ENCODE measurements around the gene RBPJ. TPM values are rescaled to one million over a fixed set of nuclear protein-coding genes. Genes with fewer than 3 reads are reported as not detected.

Gene RBPJ
- total and polyA plus RNA-seq, 2 of the 8 experiments (the other 6 are each of a cell fraction or from before 2014, with no cell fraction given): 65.5 to 217 TPM

GRCh38 chr4:26425953-26426352, 105.1 kb downstream of the RBPJ start:
- Histone ChIP-seq H4K91ac (replicated peaks; ENCODE audit: insufficient read length, low read length) (no peak overlapping the region), H3K23me2 (ENCODE audit: low read depth, low read length) (no peaks in the 10 kb centered on the region), H3K9me3 (ENCODE audit: insufficient read depth in 2 of 2, low read depth in 1 of 2, low read length in 1 of 2) (no peaks in the 10 kb centered on the region), H3K9ac (replicated peaks in 1 of 4; ENCODE audit: extremely low read depth in 1 of 4, low read depth in 3 of 4, low read length in 3 of 4) (no peak overlapping the region), H3K4me3 (ENCODE audit: extremely low read depth in 1 of 4, insufficient read depth in 2 of 4, low read depth in 3 of 4, low read length in 4 of 4) (no peak overlapping the region), H3K23ac (ENCODE audit: insufficient read length) (no peak overlapping the region), H3K18ac (ENCODE audit: extremely low read depth, low read length) (no peak overlapping the region), H3K36me3 (ENCODE audit: control insufficient read depth in 2 of 4, insufficient read depth in 4 of 4, low read length in 3 of 4) (peaks cover 13 to 73% (median 35%) of the 10 kb centered on the region in 4 experiments), H3K4me1 (replicated peaks in 1 of 4; ENCODE audit: control insufficient read depth in 3 of 4, insufficient read depth in 4 of 4, low read length in 3 of 4) (peaks cover 0 to 18% (median 4%) of the 10 kb centered on the region in 4 experiments; a peak in 4 of 7 replicates), H2BK120ac (replicated peaks; ENCODE audit: low read depth, low read length) (no peak overlapping the region), H4K5ac (ENCODE audit: insufficient read length, low read depth, low read length) (no peak overlapping the region), H3K14ac (ENCODE audit: insufficient read length) (no peak overlapping the region), H2BK20ac (ENCODE audit: low read length) (no peak overlapping the region), H2BK15ac (ENCODE audit: low read length) (no peak overlapping the region), H2BK5ac (ENCODE audit: low read depth, low read length) (no peak overlapping the region), H3K4me2 (ENCODE audit: insufficient read depth in 1 of 2, low read depth in 2 of 2, low read length in 2 of 2) (no peak overlapping the region), H3K27me3 (replicated peaks in 1 of 4; ENCODE audit: control insufficient read depth in 3 of 4, extremely low read depth in 1 of 4, insufficient read depth in 3 of 4, low read length in 3 of 4) (no peaks in the 10 kb centered on the region), H4K8ac (ENCODE audit: extremely low read depth, insufficient read depth, low read length) (no peak overlapping the region), H3K79me2 (ENCODE audit: control insufficient read depth in 1 of 2, insufficient read depth in 2 of 2, low read length in 2 of 2) (peaks cover 0 to 26% of the 10 kb centered on the region in 2 experiments; a peak in 1 of 4 replicates), H2AK5ac (ENCODE audit: low read depth, low read length) (no peak overlapping the region), H3K79me1 (ENCODE audit: low read depth, low read length) (no peaks in the 10 kb centered on the region), H3K56ac (replicated peaks; ENCODE audit: insufficient read length, low read depth, low read length) (no peak overlapping the region), H3K4ac (replicated peaks; ENCODE audit: insufficient read length, low read depth, low read length) (no peak overlapping the region), H4K20me1 (replicated peaks in 1 of 2; ENCODE audit: control insufficient read depth in 1 of 2, insufficient read depth in 2 of 2, low read length in 2 of 2) (no peaks in the 10 kb centered on the region), H3K27ac (ENCODE audit: low read depth, low read length) (no peak overlapping the region), H2AFZ (ENCODE audit: low read length) (no peak overlapping the region), H2BK12ac (ENCODE audit: low read depth, low read length) (no peak overlapping the region)
- DNase-seq (ENCODE audit: low read depth in 1 of 2, low spot score in 2 of 2): no peak
- CTCF ChIA-PET (ENCODE audit: partially characterized antibody): interaction anchor here (0.6 to 1.2 kb wide), 3 partner anchors 11 to 302 kb away, joined by 3 to 4 read pairs (median 3); no protein-coding TSS in a partner anchor
- WGBS, 2 experiments (ENCODE audit: extremely low coverage in 1 of 2, insufficient coverage in 1 of 2, insufficient read length in 1 of 2, insufficient replicate concordance in 2 of 2, low coverage in 1 of 2, low lambda C conversion rate in 2 of 2, missing lambda C conversion rate in 1 of 2): 92% methylated on average over 1 of the region's 1 CpG; no CpG with 5 or more reads in 1 of the 2 experiments
- POLR2A ChIA-PET (ENCODE audit: partially characterized antibody): no interaction called here
- TF ChIP-seq CREB1 (IDR thresholded peaks at IDR 0.05) (no peak), CTBP2 (IDR thresholded peaks at IDR 0.05; ENCODE audit: borderline replicate concordance, insufficient read depth, insufficient read length, low read length) (no peak), ATF2 (IDR thresholded peaks at IDR 0.05; ENCODE audit: low read length) (no peak), GTF2F1 (IDR thresholded peaks at IDR 0.05; ENCODE audit: borderline replicate concordance, low read depth, low read length) (no peak)
- TF ChIP-seq, protein P1, sequence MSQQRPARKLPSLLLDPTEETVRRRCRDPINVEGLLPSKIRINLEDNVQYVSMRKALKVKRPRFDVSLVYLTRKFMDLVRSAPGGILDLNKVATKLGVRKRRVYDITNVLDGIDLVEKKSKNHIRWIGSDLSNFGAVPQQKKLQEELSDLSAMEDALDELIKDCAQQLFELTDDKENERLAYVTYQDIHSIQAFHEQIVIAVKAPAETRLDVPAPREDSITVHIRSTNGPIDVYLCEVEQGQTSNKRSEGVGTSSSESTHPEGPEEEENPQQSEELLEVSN (IDR thresholded peaks at IDR 0.05): no peak
- FAIRE-seq: no peak

All from H1 (cell line).